GM18870 (cell line): ENCODE measurements around the gene DGAT2L6.
"Not testable (repeated sequence)": the region's sequence is repeated elsewhere in the genome, so short reads cannot be mapped to it uniquely, and the experiment has no call there.

Source experiments
- ATAC-seq: cut with Tn5 transposase; IDR thresholded peaks from one replicate; pipeline ENCODE4 v1.9.1; 2021; ENCODE audit warnings: moderate library complexity; ENCODE audit not compliant: unreplicated experiment

DGAT2L6 gene

DNA sequence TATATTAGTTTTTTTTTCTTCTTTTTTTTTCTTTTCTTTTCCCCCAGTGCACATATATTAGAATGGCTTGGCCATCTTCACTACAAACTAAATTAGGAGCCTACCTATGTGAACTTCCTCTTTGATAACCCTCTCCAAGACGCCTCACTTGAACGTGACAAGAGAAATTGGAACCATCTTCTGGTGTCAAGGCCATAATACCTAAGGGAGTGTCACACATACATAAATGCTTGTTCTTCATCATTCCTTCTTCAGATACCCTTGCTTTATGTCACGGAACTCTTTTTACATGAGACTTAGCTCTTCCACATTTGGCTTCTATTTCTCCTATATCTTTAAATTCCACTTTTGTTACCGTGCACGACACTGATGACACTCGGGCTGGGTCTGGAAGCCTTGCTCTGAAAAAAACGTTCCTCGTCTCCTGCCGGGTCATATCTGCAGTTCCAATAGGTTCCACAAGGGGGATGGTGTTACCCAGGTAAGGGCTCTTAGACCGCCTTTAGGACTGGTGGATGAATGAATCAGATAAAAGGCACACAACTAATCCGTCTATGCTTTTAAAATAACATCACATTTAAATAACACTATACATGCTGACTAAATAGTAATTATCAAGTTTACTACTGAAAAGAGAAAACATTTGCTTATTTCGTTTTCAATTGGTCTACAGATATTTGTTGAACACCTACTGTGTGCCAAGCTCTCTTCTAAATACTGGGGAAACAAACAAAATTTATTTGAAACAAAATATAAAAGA lies 19.9 kb downstream of the DGAT2L6 start:
- peak; percentile 83 for ATAC-seq

- ATAC-seq = no peak
Observed at GRCh38 chrX:70201732-70202131, 24.4 kb downstream of the DGAT2L6 start.

- ATAC-seq = no peak
Observed at GRCh38 chrX:70208479-70208878, 31.2 kb downstream of the DGAT2L6 start.

- ATAC-seq = not testable (repeated sequence)
Observed at GRCh38 chrX:70209570-70209969, 32.3 kb downstream of the DGAT2L6 start.

- no peak for ATAC-seq
Observed at GRCh38 chrX:70219938-70220764, 42.9 kb downstream of the DGAT2L6 start.

DNA sequence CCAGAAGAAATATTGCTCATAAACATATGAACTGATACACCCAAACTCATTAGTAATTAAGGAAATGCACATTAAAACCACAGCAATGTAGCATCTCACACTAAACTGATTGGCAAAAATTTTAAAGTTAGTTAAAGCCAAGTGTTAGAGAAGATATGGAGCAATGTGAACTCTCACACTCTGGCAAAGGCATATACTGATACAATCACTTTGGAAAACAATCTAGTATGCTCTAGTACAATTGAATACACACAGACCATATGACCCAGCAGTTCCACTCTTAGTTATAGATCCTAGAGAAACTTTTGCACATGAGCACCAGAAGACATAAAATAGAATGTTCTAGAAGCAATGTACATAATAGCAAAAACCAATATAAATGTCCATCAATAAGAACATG lies 48.8 kb downstream of the DGAT2L6 start:
- no peak for ATAC-seq

GRCh38 chrX:70226687-70227086 lies 49.4 kb downstream of the DGAT2L6 start:
- no peak for ATAC-seq

DNA sequence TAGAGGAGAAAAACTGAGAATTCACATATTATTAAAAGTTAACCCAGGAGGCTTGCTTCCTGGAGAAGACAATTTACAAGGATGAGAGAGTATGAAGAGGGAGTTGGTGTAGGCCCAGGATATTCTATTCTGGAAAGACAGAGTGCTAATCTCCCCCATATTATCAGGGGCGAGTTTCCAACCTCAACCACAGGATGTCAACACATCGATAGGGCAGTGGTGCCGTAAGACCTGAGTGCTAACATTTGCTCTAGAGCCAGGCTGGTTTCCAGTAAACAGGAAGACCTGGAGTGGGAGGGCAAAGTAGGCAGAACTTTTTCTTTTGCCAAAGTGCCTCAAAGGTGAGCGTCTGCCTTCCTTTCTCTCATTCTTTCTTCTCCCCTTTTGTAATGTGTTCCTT lies 54.4 kb downstream of the DGAT2L6 start:
- no peak for ATAC-seq

- ATAC-seq = no peak
Observed at GRCh38 chrX:70234355-70234754, 57.1 kb downstream of the DGAT2L6 start, which contains the start of gene AWAT1. TSS of gene AWAT1 (plus strand) at chrX:70234655. CDS start at chrX:70234696, 41 bp downstream.

GRCh38 chrX:70240751-70241150 lies 63.5 kb downstream of the DGAT2L6 start:
- no peak for ATAC-seq

GRCh38 chrX:70241501-70241900 lies 64.2 kb downstream of the DGAT2L6 start:
- ATAC-seq = no peak

GRCh38 chrX:70243601-70244000 lies 66.3 kb downstream of the DGAT2L6 start:
- not testable (repeated sequence) for ATAC-seq

- no peak for ATAC-seq
Observed at GRCh38 chrX:70244881-70245280, 67.6 kb downstream of the DGAT2L6 start.

GRCh38 chrX:70247252-70247651 lies 70.0 kb downstream of the DGAT2L6 start:
- ATAC-seq = no peak

GRCh38 chrX:70252491-70252890 lies 75.2 kb downstream of the DGAT2L6 start:
- no peak for ATAC-seq

- ATAC-seq = no peak
Observed at GRCh38 chrX:70253377-70254062, 76.2 kb downstream of the DGAT2L6 start.

- no peak for ATAC-seq
Observed at GRCh38 chrX:70254063-70254400, 76.7 kb downstream of the DGAT2L6 start.

DNA sequence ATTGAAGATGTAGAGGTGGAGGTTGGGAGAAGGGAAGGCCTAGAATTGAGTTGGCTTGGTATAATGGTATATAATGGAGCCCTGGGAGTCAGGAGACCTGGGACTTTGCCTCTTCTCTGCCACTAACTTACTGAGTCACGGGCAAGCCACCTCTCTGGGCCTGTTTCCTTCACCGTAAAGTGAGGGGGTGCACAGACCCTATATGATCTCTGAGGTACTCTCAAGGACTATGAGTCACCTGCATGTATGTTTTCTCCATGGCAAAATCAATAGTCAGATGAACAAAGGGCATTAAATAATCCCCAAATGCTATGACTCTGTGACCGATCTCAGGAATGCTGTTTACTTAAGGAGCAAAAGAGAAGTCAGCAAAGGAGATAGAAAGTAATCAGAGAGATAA lies 77.6 kb downstream of the DGAT2L6 start:
- ATAC-seq = no peak
